HG02798 (cell line): ENCODE data around the gene MAD1L1.

Experiments used
- ATAC-seq: cut with Tn5 transposase; IDR thresholded peaks from one replicate; pipeline ENCODE4 v1.9.1; 2021; ENCODE audit warnings: mild to moderate bottlenecking; ENCODE audit not compliant: unreplicated experiment, poor library complexity

Gene MAD1L1

DNA sequence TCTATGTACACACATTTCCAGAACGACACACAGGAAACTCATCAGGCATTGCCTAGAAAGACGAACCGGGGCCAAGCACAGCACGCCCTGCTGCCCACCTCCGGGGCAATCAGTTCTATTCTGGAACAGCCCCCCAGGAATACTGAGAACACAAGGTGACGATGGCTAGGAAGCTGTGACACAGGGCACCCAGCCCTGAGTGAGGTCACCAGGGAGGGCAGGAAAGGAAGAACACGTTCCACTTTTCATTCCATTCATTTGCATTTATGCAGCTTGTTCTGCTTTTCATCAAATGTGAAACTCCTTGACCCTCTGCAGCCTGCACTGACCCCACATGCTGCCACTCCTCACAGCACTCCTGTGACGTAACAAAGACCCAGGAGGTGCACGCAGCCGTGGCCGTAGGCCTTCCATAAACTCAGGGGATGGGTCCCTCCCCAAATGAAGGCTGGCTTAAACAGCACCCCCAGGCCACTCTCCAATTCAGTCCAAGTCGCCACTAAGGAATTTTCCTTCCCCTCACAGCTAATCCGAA, 28.9 kb downstream of the MAD1L1 start:
- ATAC-seq: no peak

- no peak for ATAC-seq
These were observed 29.6 kb downstream of the MAD1L1 start for GRCh38 chr7:2202901-2203765.

DNA sequence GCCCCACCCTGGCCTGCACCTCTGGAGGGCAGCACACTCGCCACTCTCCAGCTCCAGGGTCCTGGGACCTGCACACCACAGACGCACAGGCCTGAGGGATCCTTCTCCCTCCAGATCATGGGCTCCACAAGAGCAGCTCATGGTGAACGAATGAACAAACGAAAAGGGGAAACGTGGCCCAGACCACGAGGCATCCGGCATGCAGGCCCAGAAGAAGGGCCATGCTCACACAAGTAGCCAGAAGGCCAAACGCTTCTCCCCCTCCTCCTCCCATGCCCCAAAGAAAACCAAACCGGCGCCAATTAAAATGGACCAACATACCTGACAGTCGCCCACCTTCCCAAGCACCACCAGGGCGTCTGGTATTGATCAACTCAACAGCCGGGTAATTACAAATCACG, 30.4 kb downstream of the MAD1L1 start:
- no peak for ATAC-seq

DNA sequence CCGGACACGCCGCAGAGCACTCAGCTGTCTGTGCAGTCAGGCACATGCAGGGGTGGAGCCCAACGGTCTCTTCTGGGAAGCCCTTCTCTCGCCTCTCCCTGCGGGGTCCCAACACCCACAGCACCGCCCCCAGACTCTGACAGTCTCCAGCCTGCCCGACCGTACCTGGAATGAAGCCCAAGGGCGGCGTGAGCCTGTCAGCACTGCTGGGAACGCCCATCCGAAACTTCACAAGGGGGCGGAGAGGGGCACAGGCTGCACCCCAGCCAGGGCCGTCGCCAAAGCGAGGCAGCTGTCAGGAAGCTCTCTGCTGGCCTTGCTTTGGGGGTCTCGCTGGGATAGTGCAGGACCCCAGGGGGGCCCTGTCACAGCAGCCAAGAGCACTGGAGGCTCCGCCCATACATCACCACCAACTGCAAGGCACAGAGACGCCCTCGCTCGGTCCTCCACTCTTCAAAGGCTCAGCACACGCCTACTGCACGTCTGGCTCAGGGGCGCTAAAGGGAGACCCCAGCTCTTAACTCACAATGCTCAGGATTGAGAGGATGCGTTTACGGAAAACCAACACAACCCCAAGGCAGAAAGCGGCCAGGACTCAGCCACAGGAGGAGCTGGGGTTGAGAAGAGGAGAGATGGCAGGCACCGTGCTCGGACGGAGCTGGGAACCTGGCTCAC, 30.9 kb downstream of the MAD1L1 start:
- ATAC-seq: no peak

GRCh38 chr7:2201128-2201527, 31.6 kb downstream of the MAD1L1 start:
- ATAC-seq: no peak

DNA sequence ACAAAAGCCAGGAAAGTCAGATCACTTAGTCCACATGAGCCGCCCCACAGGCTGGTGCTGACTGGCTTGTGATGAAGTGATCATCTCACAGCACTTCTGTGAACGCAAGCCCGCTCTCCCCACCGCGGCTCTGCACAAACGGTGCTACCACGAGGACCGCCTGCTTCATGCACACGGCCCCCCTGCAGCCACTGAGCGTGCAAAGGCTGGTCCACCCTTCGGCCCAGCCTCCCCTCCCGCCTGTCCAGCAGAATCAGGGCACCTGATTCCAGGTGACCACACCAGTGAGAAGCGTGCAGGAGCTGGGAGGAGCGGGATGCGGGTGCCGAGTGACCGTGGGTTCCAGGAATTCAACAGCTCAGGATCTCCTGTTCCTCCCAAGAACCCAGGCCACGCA, 32.2 kb downstream of the MAD1L1 start:
- ATAC-seq: no peak

- ATAC-seq: no peak
These were observed 32.7 kb downstream of the MAD1L1 start for GRCh38 chr7:2199956-2200583.

DNA sequence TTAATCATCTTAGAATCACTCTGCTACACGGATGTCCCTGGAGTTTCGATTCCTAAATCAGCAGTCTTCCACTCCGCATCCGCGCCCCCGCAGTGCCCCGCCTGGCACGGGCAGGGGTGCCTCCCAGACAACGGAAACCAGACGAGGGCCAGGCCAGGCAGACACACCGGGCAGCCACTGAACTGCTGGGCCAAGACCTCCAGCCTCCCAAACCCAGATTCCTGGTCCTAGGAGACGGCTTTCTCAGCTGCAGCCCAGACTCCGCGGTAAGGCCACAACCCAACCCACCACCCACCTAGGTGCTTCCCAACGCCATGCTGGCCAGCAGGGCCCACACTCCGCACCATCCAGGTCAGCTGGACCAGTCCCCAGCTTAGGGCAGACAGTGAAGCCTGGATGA, 33.2 kb downstream of the MAD1L1 start:
- no peak for ATAC-seq

DNA sequence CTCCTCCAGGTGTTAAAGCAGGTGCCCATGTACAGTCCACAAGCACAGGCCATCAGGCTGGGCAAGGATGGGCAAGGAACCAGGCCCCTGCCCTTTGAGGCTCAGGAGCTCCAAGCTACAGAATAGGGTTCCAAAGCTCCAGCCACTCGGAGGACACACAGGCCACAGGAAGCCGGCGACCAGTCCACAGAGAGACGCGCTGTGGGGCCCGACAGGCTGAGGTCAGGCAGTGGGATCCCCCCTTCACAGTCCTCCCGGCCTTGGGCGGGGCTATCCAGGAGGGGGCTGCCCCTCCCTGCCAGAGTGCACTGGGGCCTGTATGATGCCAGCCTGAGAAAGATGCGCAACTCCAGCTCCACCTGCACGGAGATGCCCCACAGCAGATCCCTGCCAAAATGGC, 34.0 kb downstream of the MAD1L1 start:
- no peak for ATAC-seq

DNA sequence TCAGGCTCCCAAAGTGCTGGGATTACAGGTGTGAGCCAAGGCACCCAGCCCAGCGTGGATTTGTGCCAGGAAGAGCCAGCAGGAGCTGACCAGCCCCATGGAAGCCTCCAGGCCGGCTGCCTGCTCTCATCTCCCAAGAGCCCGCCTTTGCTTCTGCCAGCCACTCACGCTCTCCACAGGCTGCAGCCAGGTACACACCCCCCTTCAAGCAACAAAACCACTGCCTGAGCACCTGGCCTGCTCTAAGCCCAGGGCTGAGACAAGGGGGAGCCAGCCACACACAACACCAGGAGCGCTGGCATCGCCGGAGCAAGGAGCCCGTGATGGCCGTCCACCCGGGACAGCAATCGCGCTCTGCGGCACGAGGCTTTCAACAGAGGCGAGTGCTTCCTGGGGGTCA, 34.5 kb downstream of the MAD1L1 start:
- ATAC-seq: no peak

- no peak for ATAC-seq
These were observed 35.1 kb downstream of the MAD1L1 start for GRCh38 chr7:2197436-2198155.

GRCh38 chr7:2196381-2197378, 36.1 kb downstream of the MAD1L1 start:
- no peak for ATAC-seq

- ATAC-seq: no peak
These were observed 37.1 kb downstream of the MAD1L1 start for GRCh38 chr7:2195400-2196246.

- ATAC-seq: no peak
These were observed 39.0 kb downstream of the MAD1L1 start for GRCh38 chr7:2193575-2194305.

DNA sequence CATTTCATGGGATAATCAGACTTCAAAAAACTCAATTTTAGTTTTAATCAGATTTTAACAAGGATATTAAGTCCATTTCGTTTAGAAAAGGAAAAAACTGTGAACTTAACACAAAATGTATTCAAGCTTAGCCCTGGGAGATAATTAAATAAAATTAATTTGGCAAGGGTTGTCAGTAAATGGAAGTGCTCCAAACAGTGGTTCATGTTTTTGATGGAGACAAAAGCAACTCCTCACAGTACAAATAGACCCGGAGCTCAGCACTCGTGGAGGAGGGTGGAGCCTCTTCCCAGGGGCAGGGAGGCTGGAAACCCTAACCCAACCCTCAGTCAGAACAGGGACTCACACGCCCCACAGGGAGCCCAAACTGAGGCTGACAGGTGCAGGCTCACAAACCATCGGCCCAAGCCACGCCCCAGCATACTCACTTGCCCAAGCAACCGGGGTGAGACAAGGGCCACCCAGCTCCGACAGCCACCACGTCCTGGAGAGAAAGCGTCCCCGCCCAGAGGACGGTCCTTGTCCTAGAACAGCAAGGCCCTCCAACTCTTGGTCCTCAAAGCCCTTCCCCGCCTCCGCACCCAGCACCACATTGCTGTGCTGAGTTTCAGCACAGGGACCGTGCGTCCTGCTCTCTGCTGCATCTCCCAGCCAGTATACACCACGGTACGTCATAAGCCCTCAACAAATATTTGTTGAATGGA, 39.8 kb downstream of the MAD1L1 start:
- no peak for ATAC-seq

- ATAC-seq: no peak
These were observed 41.7 kb downstream of the MAD1L1 start for GRCh38 chr7:2191016-2191415.

GRCh38 chr7:2190531-2190930, 42.2 kb downstream of the MAD1L1 start:
- ATAC-seq: no peak
